Stimulated activated CD4-positive, alpha-beta T cell treated with anti-CD3 and anti-CD28 coated beads, TNF-alpha, amount 100 ng/mL, for 48 hours (primary cell): ENCODE data around the gene CADPS.
"Not testable (repeated sequence)": the region's sequence is repeated elsewhere in the genome, so short reads cannot be mapped to it uniquely, and the experiment has no call there.

Source experiments
- DNase-seq, 3 donors: peaks; one replicate each; pipeline ENCODE4 v3.0.0-alpha.2; 2020; ENCODE audit warnings: low read depth in 3 of 3

The CADPS gene

GRCh38 chr3:62600033-62600432, 275.2 kb downstream of the CADPS start:
- DNase-seq: no peak

GRCh38 chr3:62597491-62597890, 277.7 kb downstream of the CADPS start:
- no peak for DNase-seq

- no peak for DNase-seq
These were observed 282.8 kb downstream of the CADPS start for GRCh38 chr3:62592408-62592807.

GRCh38 chr3:62589078-62589477, 286.1 kb downstream of the CADPS start:
- DNase-seq: no peak

GRCh38 chr3:62587579-62588031, 287.6 kb downstream of the CADPS start:
- DNase-seq: no peak

GRCh38 chr3:62587169-62587568, 288.0 kb downstream of the CADPS start:
- DNase-seq: no peak

- DNase-seq: no peak
These were observed 288.9 kb downstream of the CADPS start for GRCh38 chr3:62586356-62586755.

GRCh38 chr3:62585861-62586260, 289.4 kb downstream of the CADPS start:
- no peak for DNase-seq

GRCh38 chr3:62584636-62585035, 290.6 kb downstream of the CADPS start:
- DNase-seq: no peak

- DNase-seq: no peak
These were observed 292.6 kb downstream of the CADPS start for GRCh38 chr3:62582495-62583172.

GRCh38 chr3:62580485-62580884, 294.7 kb downstream of the CADPS start:
- DNase-seq: not testable (repeated sequence)

GRCh38 chr3:62577153-62577552, 298.1 kb downstream of the CADPS start:
- DNase-seq: no peak

GRCh38 chr3:62574266-62574898, 300.8 kb downstream of the CADPS start:
- DNase-seq: no peak

- no peak for DNase-seq
These were observed 303.3 kb downstream of the CADPS start for GRCh38 chr3:62571916-62572315.

GRCh38 chr3:62570888-62571287, 304.3 kb downstream of the CADPS start:
- no peak for DNase-seq

- DNase-seq: no peak
These were observed 305.6 kb downstream of the CADPS start for GRCh38 chr3:62569609-62570008.

GRCh38 chr3:62567097-62568021, 307.9 kb downstream of the CADPS start:
- no peak for DNase-seq

- DNase-seq: no peak
These were observed 309.1 kb downstream of the CADPS start for GRCh38 chr3:62566022-62566557.

GRCh38 chr3:62562596-62562995, 312.6 kb downstream of the CADPS start:
- DNase-seq: no peak

GRCh38 chr3:62562017-62562416, 313.2 kb downstream of the CADPS start:
- DNase-seq: no peak

- DNase-seq: no peak
These were observed 315.3 kb downstream of the CADPS start for GRCh38 chr3:62559831-62560445.
